Osteoblast (primary cell): ENCODE data around the gene RAPGEF1. TPM values are rescaled to one million over a fixed set of nuclear protein-coding genes. Genes with fewer than 3 reads are reported as not detected.
A peak's percentile ranks its signal among the peaks of the same experiment; 100 is the strongest.

Experiments
- DNase-seq: peaks from one replicate; pipeline ENCODE4 v3.0.0; 2011; ENCODE audit warnings: low spot score, mixed read lengths; ENCODE audit not compliant: insufficient read length; ENCODE audit errors: missing footprints
- H2AFZ ChIP-seq: 2 replicates; pipeline ENCODE4 v1.6.0; 2011; ENCODE audit warnings: mild to moderate bottlenecking, low read length
- H3K27ac ChIP-seq: 2 replicates; pipeline ENCODE4 v1.5.1; 2011; ENCODE audit warnings: mild to moderate bottlenecking, low read depth, low read length, moderate library complexity
- H3K27me3 ChIP-seq: 2 replicates; pipeline ENCODE4 v1.6.0; 2012; ENCODE audit warnings: mild to moderate bottlenecking, control low read depth, inconsistent platforms, low read length, moderate library complexity; ENCODE audit not compliant: insufficient read depth
- H3K36me3 ChIP-seq: 2 replicates; pipeline ENCODE4 v1.5.1; 2011; ENCODE audit warnings: mild to moderate bottlenecking, low read length, control low read depth, moderate library complexity; ENCODE audit not compliant: insufficient read depth
- H3K4me1 ChIP-seq: 2 replicates; pipeline ENCODE4 v1.5.1; 2011; ENCODE audit warnings: mild to moderate bottlenecking, low read length, control low read depth, moderate library complexity; ENCODE audit not compliant: insufficient read depth
- H3K4me2 ChIP-seq: 2 replicates; pipeline ENCODE4 v1.6.0; 2011; ENCODE audit warnings: mild to moderate bottlenecking, low read length; ENCODE audit not compliant: insufficient read depth
- H3K4me3 ChIP-seq: fragments of 200-600 bp; sonication (generic); 3 replicates; pipeline ENCODE4 v1.5.1; 2012; ENCODE audit warnings: mild to moderate bottlenecking, low read length, inconsistent platforms; ENCODE audit not compliant: insufficient read depth
- H3K79me2 ChIP-seq: 2 replicates; pipeline ENCODE4 v1.6.0; 2012; ENCODE audit warnings: mild to moderate bottlenecking, low read length, control low read depth, inconsistent platforms; ENCODE audit not compliant: insufficient read depth
- H3K9me3 ChIP-seq: 2 replicates; pipeline ENCODE4 v1.5.1; 2011; ENCODE audit warnings: low read depth, low read length, control low read depth
- H4K20me1 ChIP-seq: 2 replicates; pipeline ENCODE4 v1.6.0; 2012; ENCODE audit warnings: mild to moderate bottlenecking, low read length, control low read depth; ENCODE audit not compliant: insufficient read depth
- CTCF ChIP-seq: IDR thresholded peaks from 2 replicates; pipeline ENCODE4 v1.5.1; 2011; ENCODE audit warnings: mild to moderate bottlenecking, low read depth, low read length, moderate library complexity; ENCODE audit errors: extremely low read depth
- total RNA-seq: library from RNA; depleted of rRNA; stranded (reverse); fragments of >200 nt; gene quantifications from 2 replicates; pipeline ENCODE4 v1.2.3, GENCODE V29; 2012

The RAPGEF1 gene
- total RNA-seq, 1 donor, result 34.7 TPM

GRCh38 chr9:131530920-131531832 is 208.7 kb downstream of the RAPGEF1 start, which contains the start of gene UCK1:
UCK1 (minus strand) TSS chr9:131531263; CDS start chr9:131531174, 89 bp downstream.
- H3K9me3 ChIP-seq, result no peaks in the 10 kb centered on the region
- peaks cover 5% of the 10 kb centered on the region for H4K20me1 ChIP-seq
- H3K36me3 ChIP-seq, result peaks cover 22% of the 10 kb centered on the region
- peaks cover 17% of the 10 kb centered on the region for H3K79me2 ChIP-seq
- no peaks in the 10 kb centered on the region for H3K27me3 ChIP-seq
- TF ChIP-seq CTCF, result no peak
- peaks cover 7% of the 10 kb centered on the region for H3K4me1 ChIP-seq
- peak within 1 kb of the TSS; percentile 85 for H3K4me3 ChIP-seq
- peak within 1 kb of the TSS; percentile 85 for H2AFZ ChIP-seq
- H3K27ac ChIP-seq, result peak within 1 kb of the TSS; percentile 56
- DNase-seq, result peak; percentile 100
- H3K4me2 ChIP-seq, result peak within 1 kb of the TSS; percentile 94

DNA sequence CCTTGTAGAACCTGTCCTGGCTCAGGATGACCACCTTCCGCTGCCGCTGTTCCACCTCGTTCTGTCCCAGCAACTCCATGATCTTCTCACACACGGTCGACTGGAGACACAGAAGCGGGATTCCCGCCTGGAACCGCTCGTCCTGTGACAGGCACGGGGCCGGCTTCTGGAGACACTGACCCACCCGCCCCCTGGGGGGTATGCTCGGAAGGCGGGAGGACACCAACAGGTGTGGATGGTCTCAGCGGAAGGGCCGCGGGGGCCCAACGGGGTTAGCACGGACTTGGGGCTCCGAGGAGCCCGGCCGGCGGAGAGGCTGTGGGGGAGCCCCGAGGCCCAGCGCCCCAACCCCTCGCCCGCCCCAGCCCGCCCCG is 209.3 kb downstream of the RAPGEF1 start:
- Histone ChIP-seq H2AFZ (peak overlapping the region; percentile 63), H3K4me2 (peak overlapping the region; percentile 94), H3K36me3 (peaks cover 26% of the 10 kb centered on the region), H3K4me3 (peak overlapping the region; percentile 85), H3K9me3 (no peaks in the 10 kb centered on the region), H3K27me3 (no peaks in the 10 kb centered on the region), H3K4me1 (peaks cover 7% of the 10 kb centered on the region), H3K27ac (peak overlapping the region; percentile 56), H4K20me1 (peaks cover 6% of the 10 kb centered on the region), H3K79me2 (peaks cover 17% of the 10 kb centered on the region)
- peak; percentile 97 for DNase-seq
- TF ChIP-seq CTCF, result no peak

DNA sequence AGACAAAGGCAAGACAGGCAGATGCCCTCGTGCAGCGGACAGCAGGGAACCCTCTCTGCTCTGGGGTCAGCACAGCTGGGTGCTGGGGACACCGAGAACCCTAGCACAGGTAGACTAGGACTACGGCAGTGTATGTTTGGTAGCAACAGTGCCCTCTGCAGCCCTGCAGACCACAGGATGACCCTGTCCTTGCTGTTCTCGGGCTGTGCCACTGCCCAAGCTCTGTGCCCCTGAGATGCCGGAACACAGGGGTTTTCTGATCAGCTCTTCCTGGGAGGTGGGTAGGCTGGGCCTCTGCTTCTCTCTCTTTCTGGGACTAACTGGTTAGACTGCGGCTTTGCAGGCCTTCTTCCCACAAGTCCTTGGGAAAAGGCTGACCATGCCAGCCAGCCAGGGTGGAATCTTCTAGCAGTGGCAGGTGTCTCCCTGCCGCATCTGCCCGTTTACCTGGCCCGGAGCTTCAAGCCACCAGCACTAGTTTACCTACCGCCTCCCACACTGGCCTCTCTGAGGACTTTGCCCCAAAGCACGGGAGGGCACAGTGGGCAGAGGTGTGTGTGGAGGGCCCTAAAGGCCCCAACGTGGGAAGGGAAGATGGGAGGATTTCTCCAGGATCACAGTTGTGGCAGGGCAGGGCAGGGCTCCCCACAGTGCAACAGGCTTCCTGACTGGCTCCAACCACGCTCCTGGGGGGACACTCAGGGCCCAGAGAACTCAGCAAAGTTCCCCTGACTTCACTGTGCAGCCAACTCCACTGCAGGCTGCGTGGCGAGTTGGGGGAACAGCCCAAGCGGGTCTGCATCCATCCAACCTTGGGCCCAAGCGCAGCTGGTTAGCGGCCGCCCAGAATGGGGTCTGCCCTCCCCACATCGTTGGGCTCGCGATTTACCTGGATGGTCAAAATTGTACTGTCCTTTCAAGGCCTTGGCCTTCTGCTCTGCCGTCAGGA is 210.0 kb downstream of the RAPGEF1 start:
- TF ChIP-seq CTCF, result no peak
- peak overlapping the region; percentile 56 for H3K27ac ChIP-seq
- peak; percentile 78 for DNase-seq
- H4K20me1 ChIP-seq, result peaks cover 6% of the 10 kb centered on the region
- H2AFZ ChIP-seq, result peak overlapping the region; percentile 63
- peak overlapping the region; percentile 94 for H3K4me2 ChIP-seq
- H3K36me3 ChIP-seq, result peaks cover 32% of the 10 kb centered on the region
- peaks cover 7% of the 10 kb centered on the region for H3K4me1 ChIP-seq
- H3K79me2 ChIP-seq, result peaks cover 17% of the 10 kb centered on the region
- H3K9me3 ChIP-seq, result no peaks in the 10 kb centered on the region
- H3K27me3 ChIP-seq, result no peaks in the 10 kb centered on the region
- H3K4me3 ChIP-seq, result peak overlapping the region; percentile 85
